HL-60 (cell line): ENCODE measurements around the gene TBC1D24.
"Not testable (repeated sequence)": the region's sequence is repeated elsewhere in the genome, so short reads cannot be mapped to it uniquely, and the experiment has no call there.

ENCODE experiments used
- CTCF ChIP-seq: IDR thresholded peaks from one replicate; pipeline ENCODE4 v1.5.1; 2011; ENCODE audit warnings: low read length, control low read depth, inconsistent platforms; ENCODE audit not compliant: insufficient read depth
- POLR2AphosphoS5 ChIP-seq: IDR thresholded peaks from 2 replicates; pipeline ENCODE4 v1.6.1; 2012; ENCODE audit warnings: low read depth
- REST ChIP-seq: IDR thresholded peaks from 2 replicates; pipeline ENCODE4 v1.6.1; 2012; ENCODE audit warnings: low read depth; ENCODE audit not compliant: insufficient replicate concordance

GRCh38 chr16:2551420-2551889, 76.5 kb downstream of the TBC1D24 start:
- TF ChIP-seq POLR2AphosphoS5, CTCF, REST: not testable (repeated sequence)
